Choroid plexus epithelial cell (primary cell): ENCODE results near the gene CARD11.

Experiments
- DNase-seq: peaks from one replicate; pipeline ENCODE4 v3.0.0-alpha.2; 2010; ENCODE audit warnings: low read depth
- H3K4me3 ChIP-seq: 2 replicates; pipeline ENCODE4 v1.5.1; 2011; ENCODE audit warnings: low read depth, mild to moderate bottlenecking, control low read depth, low read length, moderate library complexity
- TF ChIP-seq, protein P1 (sequence below): conservative IDR thresholded peaks from 2 replicates; pipeline ENCODE4 v1.5.1; 2011; ENCODE audit warnings: low read depth, mild to moderate bottlenecking, control low read depth, inconsistent platforms, low read length, moderate library complexity

CARD11 gene

DNA sequence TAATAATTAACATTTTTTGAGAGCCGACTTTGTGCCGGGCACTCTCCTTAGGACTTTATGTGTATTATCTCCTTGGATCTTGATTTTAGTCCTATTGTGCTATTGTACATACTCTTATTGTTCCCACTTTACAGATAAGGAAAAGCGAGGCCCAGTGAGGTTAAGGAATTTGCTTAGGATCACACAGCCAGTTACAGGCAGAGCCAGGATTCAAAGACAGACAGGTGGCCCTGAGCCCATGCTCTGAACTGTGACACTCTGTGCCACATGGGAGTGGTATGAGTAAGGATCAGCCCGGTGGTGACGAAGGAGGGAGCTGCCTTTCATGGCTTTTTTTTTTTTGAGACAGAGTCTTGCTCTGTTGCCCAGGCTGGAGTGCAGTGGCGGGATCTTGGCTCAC lies 183.7 kb downstream of the CARD11 start:
- DNase-seq: no peak
- TF ChIP-seq, protein P1, sequence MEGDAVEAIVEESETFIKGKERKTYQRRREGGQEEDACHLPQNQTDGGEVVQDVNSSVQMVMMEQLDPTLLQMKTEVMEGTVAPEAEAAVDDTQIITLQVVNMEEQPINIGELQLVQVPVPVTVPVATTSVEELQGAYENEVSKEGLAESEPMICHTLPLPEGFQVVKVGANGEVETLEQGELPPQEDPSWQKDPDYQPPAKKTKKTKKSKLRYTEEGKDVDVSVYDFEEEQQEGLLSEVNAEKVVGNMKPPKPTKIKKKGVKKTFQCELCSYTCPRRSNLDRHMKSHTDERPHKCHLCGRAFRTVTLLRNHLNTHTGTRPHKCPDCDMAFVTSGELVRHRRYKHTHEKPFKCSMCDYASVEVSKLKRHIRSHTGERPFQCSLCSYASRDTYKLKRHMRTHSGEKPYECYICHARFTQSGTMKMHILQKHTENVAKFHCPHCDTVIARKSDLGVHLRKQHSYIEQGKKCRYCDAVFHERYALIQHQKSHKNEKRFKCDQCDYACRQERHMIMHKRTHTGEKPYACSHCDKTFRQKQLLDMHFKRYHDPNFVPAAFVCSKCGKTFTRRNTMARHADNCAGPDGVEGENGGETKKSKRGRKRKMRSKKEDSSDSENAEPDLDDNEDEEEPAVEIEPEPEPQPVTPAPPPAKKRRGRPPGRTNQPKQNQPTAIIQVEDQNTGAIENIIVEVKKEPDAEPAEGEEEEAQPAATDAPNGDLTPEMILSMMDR: no peak

DNA sequence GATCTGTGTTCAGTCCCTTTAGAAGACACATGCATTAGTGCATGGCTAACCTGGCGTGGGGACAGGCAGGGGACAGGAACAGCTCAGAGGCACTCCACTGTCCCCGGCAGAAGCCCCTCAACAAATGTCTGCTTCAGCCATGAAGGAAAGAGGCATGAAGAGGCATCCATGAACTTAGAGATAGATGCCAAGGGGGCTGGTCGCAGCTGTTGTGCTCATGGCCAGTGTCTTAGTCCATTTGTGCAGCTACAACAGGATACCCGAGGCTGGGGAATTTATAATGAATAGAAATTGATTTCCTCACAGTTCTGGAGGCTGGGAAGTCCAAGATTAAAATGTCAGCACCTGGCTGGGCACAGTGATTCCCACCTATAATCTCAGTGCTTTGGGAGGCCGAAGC lies 185.0 kb downstream of the CARD11 start:
- DNase-seq: no peak
- TF ChIP-seq, protein P1: no peak
- H3K4me3 ChIP-seq: no peak overlapping the region

More for the DNA sequence above, 183.7 kb downstream of the CARD11 start:
- H3K4me3 ChIP-seq: no peak overlapping the region

- H3K4me3 ChIP-seq: no peak overlapping the region
- peak; percentile 52 for DNase-seq
- TF ChIP-seq, protein P1: no peak
Observed at GRCh38 chr7:2856388-2857169, 187.1 kb downstream of the CARD11 start.
